ENCODE measurements around the gene RBMS1.

- no peak for TF ChIP-seq CTCF (IDR thresholded peaks at IDR 0.05)
- TF ChIP-seq POLR2AphosphoS5 (IDR thresholded peaks at IDR 0.05): peak; percentile 14 to 62 (median 25)
These were observed 199.2 kb downstream of the RBMS1 start for GRCh38 chr2:160294339-160294803.

Data from breast epithelium (tissue), 3 donors.